GM23338 (cell line): ENCODE results near the gene CCDC138. TPM values are rescaled to one million over a fixed set of nuclear protein-coding genes. Genes with fewer than 3 reads are reported as not detected.

Source experiments
- ATAC-seq: fragments of 200-7000 bp; cut with Tn5 transposase; 3 replicates; pipeline ENCODE4 v1.9.1; 2020
- DNase-seq: peaks from one replicate; pipeline ENCODE4 v3.0.0-alpha.2; 2015; ENCODE audit warnings: low spot score
- H2AFZ ChIP-seq: fragments of 200-600 bp; sonication (generic); 2 replicates; pipeline ENCODE4 v1.8.0; 2016; ENCODE audit warnings: antibody characterized with exemption, mild to moderate bottlenecking, moderate library complexity
- H3F3A ChIP-seq: fragments of 200-600 bp; sonication (generic); replicated peaks from 2 replicates; pipeline ENCODE4 v1.8.0; 2017; ENCODE audit warnings: antibody characterized with exemption, mixed run types, low read depth
- H3K27ac ChIP-seq: fragments of 200-600 bp; sonication (generic); 2 replicates; pipeline ENCODE4 v1.6.1; 2016; ENCODE audit warnings: low read depth
- H3K27me3 ChIP-seq: fragments of 200-600 bp; sonication (generic); 2 replicates; pipeline ENCODE4 v1.8.0; 2016; ENCODE audit warnings: mild to moderate bottlenecking, mixed run types, moderate library complexity; ENCODE audit not compliant: insufficient read depth
- H3K36me3 ChIP-seq: fragments of 200-600 bp; sonication (generic); 2 replicates; pipeline ENCODE4 v1.8.0; 2016; ENCODE audit warnings: mild to moderate bottlenecking; ENCODE audit not compliant: insufficient read depth
- H3K4me1 ChIP-seq: fragments of 200-600 bp; sonication (generic); 2 replicates; pipeline ENCODE4 v1.8.0; 2016; ENCODE audit warnings: mild to moderate bottlenecking, moderate library complexity; ENCODE audit not compliant: insufficient read depth
- H3K4me2 ChIP-seq: fragments of 200-600 bp; sonication (generic); 2 replicates; pipeline ENCODE4 v1.7.1; 2017; ENCODE audit warnings: mixed run types
- H3K4me3 ChIP-seq: fragments of 200-600 bp; sonication (generic); 2 replicates; pipeline ENCODE4 v1.6.1; 2016; ENCODE audit warnings: mixed run types
- H3K79me2 ChIP-seq: fragments of 200-600 bp; sonication (generic); replicated peaks from 2 replicates; pipeline ENCODE4 v1.8.0; 2017; ENCODE audit warnings: mild to moderate bottlenecking; ENCODE audit not compliant: insufficient read depth
- H3K9me2 ChIP-seq: fragments of 200-600 bp; sonication (generic); 2 replicates; pipeline ENCODE4 v1.8.0; 2017; ENCODE audit not compliant: insufficient read depth
- H4K20me1 ChIP-seq: fragments of 200-600 bp; sonication (generic); replicated peaks from 2 replicates; pipeline ENCODE4 v1.8.0; 2017; ENCODE audit warnings: mild to moderate bottlenecking; ENCODE audit not compliant: insufficient read depth
- H3K27ac Mint-ChIP-seq: 2 replicates; pipeline ENCODE4 v1.8.0; 2020; ENCODE audit warnings: inconsistent platforms, mild to moderate bottlenecking, moderate library complexity, mixed read lengths
- H3K27me3 Mint-ChIP-seq: 3 replicates; pipeline ENCODE4 v1.8.0; 2022; ENCODE audit warnings: low read depth, mild to moderate bottlenecking, moderate library complexity, mixed read lengths, inconsistent platforms; ENCODE audit not compliant: insufficient read depth, poor library complexity
- H3K36me3 Mint-ChIP-seq: 3 replicates; pipeline ENCODE4 v1.8.0; 2021; ENCODE audit warnings: low read depth, mild to moderate bottlenecking, inconsistent platforms, moderate library complexity, mixed read lengths
- H3K4me1 Mint-ChIP-seq: 3 replicates; pipeline ENCODE4 v1.8.0; 2020; ENCODE audit warnings: mild to moderate bottlenecking, inconsistent platforms, mixed read lengths
- H3K4me3 Mint-ChIP-seq: 3 replicates; pipeline ENCODE4 v1.8.0; 2021; ENCODE audit warnings: moderate library complexity, mild to moderate bottlenecking, inconsistent platforms, mixed read lengths
- H3K9me3 Mint-ChIP-seq: 3 replicates; pipeline ENCODE4 v1.8.0; 2020; ENCODE audit warnings: moderate library complexity, mild to moderate bottlenecking, inconsistent platforms, mixed read lengths
- EZH2 ChIP-seq: fragments of 200-600 bp; sonication (generic); IDR thresholded peaks from one replicate; pipeline ENCODE4 v1.8.0; 2017; ENCODE audit warnings: antibody characterized with exemption, mild to moderate bottlenecking, low read depth; ENCODE audit not compliant: unreplicated experiment
- JUNB ChIP-seq: IDR thresholded peaks from one replicate; pipeline ENCODE4 v1.6.1; 2016; ENCODE audit warnings: antibody characterized with exemption; ENCODE audit not compliant: unreplicated experiment
- NANOG ChIP-seq: IDR thresholded peaks from 2 replicates; pipeline ENCODE4 v1.6.1; 2016; ENCODE audit warnings: antibody characterized with exemption, borderline replicate concordance
- POLR2AphosphoS5 ChIP-seq: IDR thresholded peaks from 2 replicates; pipeline ENCODE4 v1.6.1; 2016; ENCODE audit warnings: antibody characterized with exemption, low read depth
- STAT1 ChIP-seq: IDR thresholded peaks from one replicate; pipeline ENCODE4 v1.6.1; 2016; ENCODE audit warnings: antibody characterized with exemption; ENCODE audit not compliant: unreplicated experiment
- ZNF114 ChIP-seq: fragments of 250-450 bp; sonication (Bioruptor Pico); IDR thresholded peaks from 2 replicates; pipeline ENCODE4 v1.5.0; 2020; ENCODE audit warnings: mild to moderate bottlenecking, moderate library complexity
- ZNF331 ChIP-seq: fragments of 250-450 bp; sonication (Bioruptor Pico); IDR thresholded peaks from 2 replicates; pipeline ENCODE4 v1.5.0; 2020; ENCODE audit warnings: low read depth, mild to moderate bottlenecking, moderate library complexity
- polyA plus RNA-seq: library from polyadenylated mRNA; unstranded; fragments of >200 nt; fragmentation: Nextera tagmentation; extraction: Ambion mirVana; gene quantifications from 2 replicates; pipeline ENCODE4 v1.2.1, GENCODE V29; 2016
- total RNA-seq: library from RNA; depleted of rRNA; stranded (reverse); fragments of >200 nt; shearing (Covaris generic); gene quantifications from 2 replicates; pipeline ENCODE4 v1.2.3, GENCODE V29; 2014
- TF ChIP-seq, protein P1 (sequence below): IDR thresholded peaks from one replicate; pipeline ENCODE4 v1.6.1; 2018; ENCODE audit warnings: antibody characterized with exemption; ENCODE audit not compliant: unreplicated experiment
- TF ChIP-seq, protein P2 (sequence below): IDR thresholded peaks from 2 replicates; pipeline ENCODE4 v1.6.1; 2016; ENCODE audit warnings: antibody characterized with exemption

The CCDC138 gene
- total and polyA plus RNA-seq, 2 experiments from 2014 or later = 30.8 to 31.6 TPM

DNA sequence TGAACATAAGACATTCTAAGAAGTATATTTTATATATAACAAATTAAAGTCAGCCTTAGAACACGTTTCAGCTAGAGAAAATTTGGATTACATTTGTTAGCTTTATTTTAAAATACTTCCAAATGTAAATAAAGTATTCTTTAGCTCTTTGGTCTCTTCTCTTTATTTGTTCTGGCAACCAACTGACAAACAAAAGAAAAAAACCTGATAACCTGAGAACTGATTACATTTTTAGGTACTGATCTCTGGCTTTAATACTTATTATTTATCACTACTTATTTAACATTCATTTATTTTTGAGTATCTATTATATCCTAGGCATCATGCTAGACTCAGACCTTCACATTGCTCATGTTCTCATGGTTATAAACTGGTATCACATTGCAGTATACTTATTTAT lies 18.5 kb downstream of the CCDC138 start (continued):
- TF ChIP-seq, protein P1, sequence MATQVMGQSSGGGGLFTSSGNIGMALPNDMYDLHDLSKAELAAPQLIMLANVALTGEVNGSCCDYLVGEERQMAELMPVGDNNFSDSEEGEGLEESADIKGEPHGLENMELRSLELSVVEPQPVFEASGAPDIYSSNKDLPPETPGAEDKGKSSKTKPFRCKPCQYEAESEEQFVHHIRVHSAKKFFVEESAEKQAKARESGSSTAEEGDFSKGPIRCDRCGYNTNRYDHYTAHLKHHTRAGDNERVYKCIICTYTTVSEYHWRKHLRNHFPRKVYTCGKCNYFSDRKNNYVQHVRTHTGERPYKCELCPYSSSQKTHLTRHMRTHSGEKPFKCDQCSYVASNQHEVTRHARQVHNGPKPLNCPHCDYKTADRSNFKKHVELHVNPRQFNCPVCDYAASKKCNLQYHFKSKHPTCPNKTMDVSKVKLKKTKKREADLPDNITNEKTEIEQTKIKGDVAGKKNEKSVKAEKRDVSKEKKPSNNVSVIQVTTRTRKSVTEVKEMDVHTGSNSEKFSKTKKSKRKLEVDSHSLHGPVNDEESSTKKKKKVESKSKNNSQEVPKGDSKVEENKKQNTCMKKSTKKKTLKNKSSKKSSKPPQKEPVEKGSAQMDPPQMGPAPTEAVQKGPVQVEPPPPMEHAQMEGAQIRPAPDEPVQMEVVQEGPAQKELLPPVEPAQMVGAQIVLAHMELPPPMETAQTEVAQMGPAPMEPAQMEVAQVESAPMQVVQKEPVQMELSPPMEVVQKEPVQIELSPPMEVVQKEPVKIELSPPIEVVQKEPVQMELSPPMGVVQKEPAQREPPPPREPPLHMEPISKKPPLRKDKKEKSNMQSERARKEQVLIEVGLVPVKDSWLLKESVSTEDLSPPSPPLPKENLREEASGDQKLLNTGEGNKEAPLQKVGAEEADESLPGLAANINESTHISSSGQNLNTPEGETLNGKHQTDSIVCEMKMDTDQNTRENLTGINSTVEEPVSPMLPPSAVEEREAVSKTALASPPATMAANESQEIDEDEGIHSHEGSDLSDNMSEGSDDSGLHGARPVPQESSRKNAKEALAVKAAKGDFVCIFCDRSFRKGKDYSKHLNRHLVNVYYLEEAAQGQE = no peak
- TF ChIP-seq EZH2 = no peak
- TF ChIP-seq JUNB = no peak
- TF ChIP-seq NANOG = no peak
- TF ChIP-seq POLR2AphosphoS5 = no peak
- TF ChIP-seq, protein P2, sequence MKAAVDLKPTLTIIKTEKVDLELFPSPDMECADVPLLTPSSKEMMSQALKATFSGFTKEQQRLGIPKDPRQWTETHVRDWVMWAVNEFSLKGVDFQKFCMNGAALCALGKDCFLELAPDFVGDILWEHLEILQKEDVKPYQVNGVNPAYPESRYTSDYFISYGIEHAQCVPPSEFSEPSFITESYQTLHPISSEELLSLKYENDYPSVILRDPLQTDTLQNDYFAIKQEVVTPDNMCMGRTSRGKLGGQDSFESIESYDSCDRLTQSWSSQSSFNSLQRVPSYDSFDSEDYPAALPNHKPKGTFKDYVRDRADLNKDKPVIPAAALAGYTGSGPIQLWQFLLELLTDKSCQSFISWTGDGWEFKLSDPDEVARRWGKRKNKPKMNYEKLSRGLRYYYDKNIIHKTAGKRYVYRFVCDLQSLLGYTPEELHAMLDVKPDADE = no peak
- no peak for TF ChIP-seq ZNF114 (CRISPR knock-in tag)

DNA sequence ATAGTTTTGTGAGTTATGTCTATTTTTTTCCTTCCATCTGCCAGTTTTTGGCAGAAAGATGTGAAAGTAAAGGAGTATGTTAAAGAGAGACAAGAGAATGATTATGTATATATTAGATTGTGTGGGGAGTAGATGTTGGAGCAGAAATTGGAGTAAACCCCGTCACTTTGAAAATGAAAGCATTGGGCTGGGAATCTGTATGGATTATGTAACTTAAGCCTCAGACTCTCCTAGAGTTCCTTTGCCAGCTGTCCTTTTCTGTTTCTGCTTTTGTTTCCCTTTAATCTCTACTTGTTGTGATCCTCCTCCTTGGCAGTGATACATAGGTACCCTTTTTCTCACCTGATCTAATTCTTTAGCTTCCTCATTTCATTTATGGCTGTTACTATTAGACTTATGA lies 19.2 kb downstream of the CCDC138 start:
- Mint-ChIP-seq H3K4me3 (no peak overlapping the region), H3K27me3 (no peaks in the 10 kb centered on the region), H3K36me3 (peaks cover 70% of the 10 kb centered on the region), H3K9me3 (peaks cover 25% of the 10 kb centered on the region), H3K4me1 (no peaks in the 10 kb centered on the region), H3K27ac (no peak overlapping the region)
- 0 out of 2 replicates have a peak, but pooled peaks cover 10% of the 10 kb centered on the region for H4K20me1 ChIP-seq
- H3K27ac ChIP-seq = no peak overlapping the region
- no peaks in the 10 kb centered on the region for H3K4me1 ChIP-seq
- no peaks in the 10 kb centered on the region for H3K27me3 ChIP-seq
- no peaks in the 10 kb centered on the region for H3K9me2 ChIP-seq
- H3F3A ChIP-seq = no peaks in the 10 kb centered on the region
- H3K36me3 ChIP-seq = peaks cover 21% of the 10 kb centered on the region
- no peak overlapping the region for H2AFZ ChIP-seq
- H3K4me3 ChIP-seq = no peak overlapping the region
- ATAC-seq (no peak), DNase-seq (no peak)
- H3K79me2 ChIP-seq = peaks cover 36% of the 10 kb centered on the region
- no peak overlapping the region for H3K4me2 ChIP-seq
- no peak for TF ChIP-seq EZH2
- TF ChIP-seq NANOG = no peak
- no peak for TF ChIP-seq ZNF331 (CRISPR knock-in tag)

DNA sequence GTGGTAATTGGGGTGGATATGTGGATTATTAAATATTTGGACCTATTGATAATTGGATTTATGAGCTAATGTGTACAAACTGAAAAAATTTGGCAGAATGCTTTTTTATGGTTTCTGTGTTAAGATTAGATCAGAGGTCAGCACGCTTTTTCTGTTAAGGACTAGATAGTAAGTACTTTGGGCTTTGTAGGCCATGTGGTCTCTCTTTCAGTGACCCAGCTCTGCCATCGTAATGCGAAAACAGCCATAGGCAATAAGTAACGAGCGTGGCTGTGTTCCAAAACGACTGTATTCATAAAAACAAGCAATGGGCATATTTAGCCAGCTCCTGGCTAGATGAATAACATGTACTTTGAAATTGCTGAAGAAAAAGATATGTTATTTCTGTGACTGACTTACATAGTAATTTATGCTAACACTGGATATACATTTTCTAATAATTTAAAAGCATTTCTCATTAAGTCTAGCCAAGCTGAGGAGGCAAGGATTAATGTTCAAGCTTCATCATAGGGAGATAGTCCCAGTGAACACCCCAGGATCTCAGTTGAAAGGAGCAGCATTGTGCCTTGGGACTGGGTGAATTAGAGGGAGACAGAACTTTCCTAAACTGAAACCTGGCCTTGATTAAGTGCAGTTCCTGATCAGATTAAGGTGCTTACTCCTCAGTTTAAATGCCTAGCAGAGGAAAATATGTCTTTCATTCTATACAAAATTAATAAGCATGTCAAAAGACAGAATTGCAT lies 20.0 kb downstream of the CCDC138 start:
- Mint-ChIP-seq H3K9me3 (peaks cover 25% of the 10 kb centered on the region), H3K4me3 (no peak overlapping the region), H3K27ac (no peak overlapping the region), H3K36me3 (peaks cover 74% of the 10 kb centered on the region), H3K4me1 (no peaks in the 10 kb centered on the region), H3K27me3 (no peaks in the 10 kb centered on the region)
- no peak overlapping the region for H2AFZ ChIP-seq
- no peak overlapping the region for H3K4me3 ChIP-seq
- H3K36me3 ChIP-seq = peaks cover 21% of the 10 kb centered on the region
- no peak overlapping the region for H3K27ac ChIP-seq
- no peak overlapping the region for H3K4me2 ChIP-seq
- no peaks in the 10 kb centered on the region for H3K27me3 ChIP-seq
- no peak for ATAC-seq
- H3K4me1 ChIP-seq = no peaks in the 10 kb centered on the region
- no peak for DNase-seq
- 0 out of 2 replicates have a peak, but pooled peaks cover 10% of the 10 kb centered on the region for H4K20me1 ChIP-seq
- TF ChIP-seq, protein P1 = no peak
- TF ChIP-seq EZH2 (no peak), ZNF114 (CRISPR knock-in tag) (no peak), STAT1 (no peak)
- H3F3A ChIP-seq = no peaks in the 10 kb centered on the region
- H3K79me2 ChIP-seq = peaks cover 44% of the 10 kb centered on the region
- no peaks in the 10 kb centered on the region for H3K9me2 ChIP-seq
